ENCODE results near the gene SLCO6A1.

DNA sequence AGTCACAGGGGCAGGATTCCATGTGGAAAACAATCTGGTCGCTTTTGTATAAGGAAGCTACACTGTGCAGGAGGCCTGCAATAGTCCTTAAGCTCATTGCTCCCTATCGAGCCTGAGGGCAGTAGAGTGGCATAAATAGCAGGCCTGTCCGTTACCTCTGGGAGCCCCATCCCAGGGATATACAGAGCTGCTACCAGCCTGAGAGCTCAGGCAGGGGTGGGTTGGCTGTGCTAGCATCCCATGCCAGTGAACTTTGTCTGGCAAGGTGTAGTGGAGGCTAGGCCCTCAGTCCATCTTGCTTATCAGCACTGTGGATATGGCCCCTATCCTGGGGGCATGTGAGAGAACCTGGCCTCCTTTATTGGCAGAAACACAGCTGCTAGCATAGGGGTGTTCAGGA is 47.7 kb downstream of the SLCO6A1 start:
- TF ChIP-seq, protein P1, sequence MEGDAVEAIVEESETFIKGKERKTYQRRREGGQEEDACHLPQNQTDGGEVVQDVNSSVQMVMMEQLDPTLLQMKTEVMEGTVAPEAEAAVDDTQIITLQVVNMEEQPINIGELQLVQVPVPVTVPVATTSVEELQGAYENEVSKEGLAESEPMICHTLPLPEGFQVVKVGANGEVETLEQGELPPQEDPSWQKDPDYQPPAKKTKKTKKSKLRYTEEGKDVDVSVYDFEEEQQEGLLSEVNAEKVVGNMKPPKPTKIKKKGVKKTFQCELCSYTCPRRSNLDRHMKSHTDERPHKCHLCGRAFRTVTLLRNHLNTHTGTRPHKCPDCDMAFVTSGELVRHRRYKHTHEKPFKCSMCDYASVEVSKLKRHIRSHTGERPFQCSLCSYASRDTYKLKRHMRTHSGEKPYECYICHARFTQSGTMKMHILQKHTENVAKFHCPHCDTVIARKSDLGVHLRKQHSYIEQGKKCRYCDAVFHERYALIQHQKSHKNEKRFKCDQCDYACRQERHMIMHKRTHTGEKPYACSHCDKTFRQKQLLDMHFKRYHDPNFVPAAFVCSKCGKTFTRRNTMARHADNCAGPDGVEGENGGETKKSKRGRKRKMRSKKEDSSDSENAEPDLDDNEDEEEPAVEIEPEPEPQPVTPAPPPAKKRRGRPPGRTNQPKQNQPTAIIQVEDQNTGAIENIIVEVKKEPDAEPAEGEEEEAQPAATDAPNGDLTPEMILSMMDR (IDR thresholded peaks at IDR 0.05 in 4 of 5, conservative IDR thresholded peaks at IDR 0.05 in 1 of 5) = no peak
- no peak for TF ChIP-seq POLR2A (IDR thresholded peaks at IDR 0.05)

Data from gastrocnemius medialis (tissue), 4 donors.